Measurements from ENCODE around the gene TRIM67.

TRIM67 gene

GRCh38 chr1:231162297-231162969, 575 bp downstream of the TRIM67 start (continued):
- TF ChIP-seq ZNF274 (IDR thresholded peaks at IDR 0.05; ENCODE audit: low read length): no peak
- no peak for TF ChIP-seq ZNF274 (tag by site-specific recombination; IDR thresholded peaks at IDR 0.05; ENCODE audit: borderline replicate concordance)
- 0 out of 2 replicates have a peak, but pooled peaks have one; percentile 11 for TF ChIP-seq BCL11A (tag by site-specific recombination; IDR thresholded peaks at IDR 0.05; ENCODE audit: low read depth)
- no peak for TF ChIP-seq ZNF658 (tag by site-specific recombination; IDR thresholded peaks at IDR 0.05)
- no peak for TF ChIP-seq ZNF221 (tag by site-specific recombination; IDR thresholded peaks at IDR 0.05; ENCODE audit: borderline replicate concordance)
- TF ChIP-seq ZSCAN5A (tag by site-specific recombination; IDR thresholded peaks at IDR 0.05): 0 out of 2 replicates have a peak, but pooled peaks have one; percentile 37
- no peak for TF ChIP-seq ZNF776 (tag by site-specific recombination; IDR thresholded peaks at IDR 0.05; ENCODE audit: borderline replicate concordance)
- no peak for TF ChIP-seq ZNF433 (tag by site-specific recombination; IDR thresholded peaks at IDR 0.05; ENCODE audit: low read depth)
- TF ChIP-seq TRIM28 (IDR thresholded peaks at IDR 0.05; ENCODE audit: borderline replicate concordance, low read length): no peak; the same call in 1 of the 2 replicates
- no peak for TF ChIP-seq ZSCAN16 (tag by site-specific recombination; IDR thresholded peaks at IDR 0.05)
- TF ChIP-seq ZFP37 (tag by site-specific recombination; IDR thresholded peaks at IDR 0.05): peak; percentile 85; the same call in 1 of the 2 replicates
- TF ChIP-seq ZNF777 (tag by site-specific recombination; IDR thresholded peaks at IDR 0.05; ENCODE audit: borderline replicate concordance): no peak; the same call in 1 of the 2 replicates
- TF ChIP-seq, protein P1, sequence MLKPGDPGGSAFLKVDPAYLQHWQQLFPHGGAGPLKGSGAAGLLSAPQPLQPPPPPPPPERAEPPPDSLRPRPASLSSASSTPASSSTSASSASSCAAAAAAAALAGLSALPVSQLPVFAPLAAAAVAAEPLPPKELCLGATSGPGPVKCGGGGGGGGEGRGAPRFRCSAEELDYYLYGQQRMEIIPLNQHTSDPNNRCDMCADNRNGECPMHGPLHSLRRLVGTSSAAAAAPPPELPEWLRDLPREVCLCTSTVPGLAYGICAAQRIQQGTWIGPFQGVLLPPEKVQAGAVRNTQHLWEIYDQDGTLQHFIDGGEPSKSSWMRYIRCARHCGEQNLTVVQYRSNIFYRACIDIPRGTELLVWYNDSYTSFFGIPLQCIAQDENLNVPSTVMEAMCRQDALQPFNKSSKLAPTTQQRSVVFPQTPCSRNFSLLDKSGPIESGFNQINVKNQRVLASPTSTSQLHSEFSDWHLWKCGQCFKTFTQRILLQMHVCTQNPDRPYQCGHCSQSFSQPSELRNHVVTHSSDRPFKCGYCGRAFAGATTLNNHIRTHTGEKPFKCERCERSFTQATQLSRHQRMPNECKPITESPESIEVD (tag by site-specific recombination; IDR thresholded peaks at IDR 0.05): no peak
- TF ChIP-seq ZNF341 (tag by site-specific recombination; IDR thresholded peaks at IDR 0.05; ENCODE audit: low read depth): peak; percentile 37
- no peak for TF ChIP-seq ZNF366 (tag by site-specific recombination; conservative IDR thresholded peaks at IDR 0.05)
- peak; percentile 54 for TF ChIP-seq PRDM10 (tag by site-specific recombination; IDR thresholded peaks at IDR 0.05)
- TF ChIP-seq, protein P2, sequence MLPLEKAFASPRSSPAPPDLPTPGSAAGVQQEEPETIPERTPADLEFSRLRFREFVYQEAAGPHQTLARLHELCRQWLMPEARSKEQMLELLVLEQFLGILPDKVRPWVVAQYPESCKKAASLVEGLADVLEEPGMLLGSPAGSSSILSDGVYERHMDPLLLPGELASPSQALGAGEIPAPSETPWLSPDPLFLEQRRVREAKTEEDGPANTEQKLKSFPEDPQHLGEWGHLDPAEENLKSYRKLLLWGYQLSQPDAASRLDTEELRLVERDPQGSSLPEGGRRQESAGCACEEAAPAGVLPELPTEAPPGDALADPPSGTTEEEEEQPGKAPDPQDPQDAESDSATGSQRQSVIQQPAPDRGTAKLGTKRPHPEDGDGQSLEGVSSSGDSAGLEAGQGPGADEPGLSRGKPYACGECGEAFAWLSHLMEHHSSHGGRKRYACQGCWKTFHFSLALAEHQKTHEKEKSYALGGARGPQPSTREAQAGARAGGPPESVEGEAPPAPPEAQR (tag by site-specific recombination; IDR thresholded peaks at IDR 0.05): no peak
- TF ChIP-seq KLF8 (tag by site-specific recombination; IDR thresholded peaks at IDR 0.05): peak; percentile 68; the same call in 1 of the 2 replicates
- no peak; the same call in 1 of the 2 replicates for TF ChIP-seq ZBTB7A (tag by site-specific recombination; IDR thresholded peaks at IDR 0.05; ENCODE audit: low read depth)
- peak; percentile 78 for TF ChIP-seq PATZ1 (tag by site-specific recombination; IDR thresholded peaks at IDR 0.05)
- TF ChIP-seq ZNF214 (tag by site-specific recombination; IDR thresholded peaks at IDR 0.05; ENCODE audit: borderline replicate concordance): no peak
- TF ChIP-seq, protein P3, sequence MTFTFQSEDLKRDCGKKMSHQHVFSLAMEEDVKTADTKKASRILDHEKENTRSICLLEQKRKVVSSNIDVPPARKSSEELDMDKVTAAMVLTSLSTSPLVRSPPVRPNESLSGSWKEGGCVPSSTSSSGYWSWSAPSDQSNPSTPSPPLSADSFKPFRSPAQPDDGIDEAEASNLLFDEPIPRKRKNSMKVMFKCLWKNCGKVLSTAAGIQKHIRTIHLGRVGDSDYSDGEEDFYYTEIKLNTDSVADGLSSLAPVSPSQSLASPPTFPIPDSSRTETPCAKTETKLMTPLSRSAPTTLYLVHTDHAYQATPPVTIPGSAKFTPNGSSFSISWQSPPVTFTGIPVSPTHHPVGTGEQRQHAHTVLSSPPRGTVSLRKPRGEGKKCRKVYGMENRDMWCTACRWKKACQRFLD (tag by site-specific recombination; IDR thresholded peaks at IDR 0.05): 0 out of 2 replicates have a peak, but pooled peaks have one; percentile 31
- TF ChIP-seq, protein P4, sequence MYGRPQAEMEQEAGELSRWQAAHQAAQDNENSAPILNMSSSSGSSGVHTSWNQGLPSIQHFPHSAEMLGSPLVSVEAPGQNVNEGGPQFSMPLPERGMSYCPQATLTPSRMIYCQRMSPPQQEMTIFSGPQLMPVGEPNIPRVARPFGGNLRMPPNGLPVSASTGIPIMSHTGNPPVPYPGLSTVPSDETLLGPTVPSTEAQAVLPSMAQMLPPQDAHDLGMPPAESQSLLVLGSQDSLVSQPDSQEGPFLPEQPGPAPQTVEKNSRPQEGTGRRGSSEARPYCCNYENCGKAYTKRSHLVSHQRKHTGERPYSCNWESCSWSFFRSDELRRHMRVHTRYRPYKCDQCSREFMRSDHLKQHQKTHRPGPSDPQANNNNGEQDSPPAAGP (tag by site-specific recombination; IDR thresholded peaks at IDR 0.05): no peak; the same call in none of the 2 replicates
- TF ChIP-seq, protein P5, sequence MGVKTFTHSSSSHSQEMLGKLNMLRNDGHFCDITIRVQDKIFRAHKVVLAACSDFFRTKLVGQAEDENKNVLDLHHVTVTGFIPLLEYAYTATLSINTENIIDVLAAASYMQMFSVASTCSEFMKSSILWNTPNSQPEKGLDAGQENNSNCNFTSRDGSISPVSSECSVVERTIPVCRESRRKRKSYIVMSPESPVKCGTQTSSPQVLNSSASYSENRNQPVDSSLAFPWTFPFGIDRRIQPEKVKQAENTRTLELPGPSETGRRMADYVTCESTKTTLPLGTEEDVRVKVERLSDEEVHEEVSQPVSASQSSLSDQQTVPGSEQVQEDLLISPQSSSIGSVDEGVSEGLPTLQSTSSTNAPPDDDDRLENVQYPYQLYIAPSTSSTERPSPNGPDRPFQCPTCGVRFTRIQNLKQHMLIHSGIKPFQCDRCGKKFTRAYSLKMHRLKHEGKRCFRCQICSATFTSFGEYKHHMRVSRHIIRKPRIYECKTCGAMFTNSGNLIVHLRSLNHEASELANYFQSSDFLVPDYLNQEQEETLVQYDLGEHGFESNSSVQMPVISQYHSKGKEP (tag by site-specific recombination; IDR thresholded peaks at IDR 0.05): no peak
